Measurements from ENCODE around the gene CAMK2N1. TPM values are rescaled to one million over a fixed set of nuclear protein-coding genes. Genes with fewer than 3 reads are reported as not detected.

Gene CAMK2N1
- total and polyA plus RNA-seq, 10 of the 15 experiments (the other 5 are each of a cell fraction or from before 2014, with no cell fraction given) = 0.23 TPM; not detected in 9

DNA sequence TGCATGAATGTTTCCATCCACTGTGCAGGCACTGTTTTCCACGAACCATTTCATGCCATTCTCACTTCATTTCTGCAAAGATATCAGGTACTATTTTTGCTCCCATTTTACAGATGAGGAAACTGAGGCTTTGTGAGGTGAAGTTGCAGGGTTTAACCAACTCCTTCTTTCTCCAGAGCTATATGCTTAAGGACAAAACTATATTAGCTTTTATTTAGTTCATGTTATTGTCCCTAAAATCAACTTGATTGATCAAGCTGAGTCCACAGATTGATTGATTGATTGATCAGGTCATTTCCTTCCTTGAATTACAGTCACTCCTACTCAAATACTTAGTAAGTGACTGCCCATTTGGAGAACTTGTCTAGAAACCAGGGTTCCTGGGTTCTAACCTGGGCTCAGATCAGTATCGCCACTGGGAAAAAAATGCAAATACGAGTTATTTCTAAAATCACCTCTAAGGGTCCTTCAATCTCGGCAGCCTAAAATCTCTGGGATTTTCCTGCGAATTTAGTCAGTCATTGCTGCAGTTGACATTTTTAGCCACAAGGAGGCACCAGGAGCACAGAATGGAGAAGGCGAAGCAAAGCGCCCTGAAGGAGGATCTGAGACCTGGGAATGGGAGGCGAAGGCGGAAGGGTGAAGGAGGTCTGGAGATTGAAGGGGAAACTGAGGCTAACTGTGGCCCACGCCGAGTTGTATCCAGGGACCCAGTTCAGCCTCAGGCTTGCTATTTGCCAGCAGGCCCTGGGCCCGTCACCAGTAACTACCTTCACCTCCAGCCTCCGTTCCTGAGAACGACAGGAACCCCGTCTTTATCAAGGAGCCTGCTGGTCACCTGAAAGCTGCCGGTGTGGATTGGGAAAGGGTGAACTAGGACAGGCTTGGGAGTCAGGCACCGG is 36.2 kb upstream of the CAMK2N1 start:
- peak; percentile 92 for FAIRE-seq
- TF ChIP-seq WRNIP1 (IDR thresholded peaks at IDR 0.05; ENCODE audit: borderline replicate concordance, low read depth, low read length) (no peak), SPI1 (IDR thresholded peaks at IDR 0.05; ENCODE audit: borderline replicate concordance, insufficient read depth, low read depth, low read length) (no peak), ZBED1 (IDR thresholded peaks at IDR 0.05; ENCODE audit: borderline replicate concordance) (no peak), RAD21 (IDR thresholded peaks at IDR 0.05; ENCODE audit: insufficient read depth, low read depth, low read length) (peak; percentile 93), ETV6 (conservative IDR thresholded peaks at IDR 0.05 in 1 of 2, IDR thresholded peaks at IDR 0.05 in 1 of 2; ENCODE audit: borderline replicate concordance in 1 of 2, low read depth in 1 of 2) (no peak), NFXL1 (IDR thresholded peaks at IDR 0.05; ENCODE audit: borderline replicate concordance) (no peak), ZSCAN29 (IDR thresholded peaks at IDR 0.05) (no peak), CBX3 (IDR thresholded peaks at IDR 0.05; ENCODE audit: borderline replicate concordance, low read depth) (no peak), EP300 (IDR thresholded peaks at IDR 0.05; ENCODE audit: borderline replicate concordance in 1 of 2, control insufficient read depth in 1 of 2, low read depth in 2 of 2, low read length in 2 of 2) (no peak), SIX5 (IDR thresholded peaks at IDR 0.05; ENCODE audit: low read depth, low read length, severe bottlenecking) (no peak), ZNF384 (IDR thresholded peaks at IDR 0.05; ENCODE audit: borderline replicate concordance, low read depth, low read length) (no peak), RELA (IDR thresholded peaks at IDR 0.05; ENCODE audit: borderline replicate concordance, partially characterized antibody) (no peak), FOXK2 (IDR thresholded peaks at IDR 0.05) (no peak), HDGF (IDR thresholded peaks at IDR 0.05) (no peak)
- TF ChIP-seq, protein P1, sequence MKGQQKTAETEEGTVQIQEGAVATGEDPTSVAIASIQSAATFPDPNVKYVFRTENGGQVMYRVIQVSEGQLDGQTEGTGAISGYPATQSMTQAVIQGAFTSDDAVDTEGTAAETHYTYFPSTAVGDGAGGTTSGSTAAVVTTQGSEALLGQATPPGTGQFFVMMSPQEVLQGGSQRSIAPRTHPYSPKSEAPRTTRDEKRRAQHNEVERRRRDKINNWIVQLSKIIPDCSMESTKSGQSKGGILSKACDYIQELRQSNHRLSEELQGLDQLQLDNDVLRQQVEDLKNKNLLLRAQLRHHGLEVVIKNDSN (IDR thresholded peaks at IDR 0.05; ENCODE audit: borderline replicate concordance, extremely low read length, insufficient read depth, low read depth, low read length) = no peak
- TF ChIP-seq, protein P2, sequence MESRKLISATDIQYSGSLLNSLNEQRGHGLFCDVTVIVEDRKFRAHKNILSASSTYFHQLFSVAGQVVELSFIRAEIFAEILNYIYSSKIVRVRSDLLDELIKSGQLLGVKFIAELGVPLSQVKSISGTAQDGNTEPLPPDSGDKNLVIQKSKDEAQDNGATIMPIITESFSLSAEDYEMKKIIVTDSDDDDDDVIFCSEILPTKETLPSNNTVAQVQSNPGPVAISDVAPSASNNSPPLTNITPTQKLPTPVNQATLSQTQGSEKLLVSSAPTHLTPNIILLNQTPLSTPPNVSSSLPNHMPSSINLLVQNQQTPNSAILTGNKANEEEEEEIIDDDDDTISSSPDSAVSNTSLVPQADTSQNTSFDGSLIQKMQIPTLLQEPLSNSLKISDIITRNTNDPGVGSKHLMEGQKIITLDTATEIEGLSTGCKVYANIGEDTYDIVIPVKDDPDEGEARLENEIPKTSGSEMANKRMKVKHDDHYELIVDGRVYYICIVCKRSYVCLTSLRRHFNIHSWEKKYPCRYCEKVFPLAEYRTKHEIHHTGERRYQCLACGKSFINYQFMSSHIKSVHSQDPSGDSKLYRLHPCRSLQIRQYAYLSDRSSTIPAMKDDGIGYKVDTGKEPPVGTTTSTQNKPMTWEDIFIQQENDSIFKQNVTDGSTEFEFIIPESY (IDR thresholded peaks at IDR 0.05) = no peak
- TF ChIP-seq, protein P3, sequence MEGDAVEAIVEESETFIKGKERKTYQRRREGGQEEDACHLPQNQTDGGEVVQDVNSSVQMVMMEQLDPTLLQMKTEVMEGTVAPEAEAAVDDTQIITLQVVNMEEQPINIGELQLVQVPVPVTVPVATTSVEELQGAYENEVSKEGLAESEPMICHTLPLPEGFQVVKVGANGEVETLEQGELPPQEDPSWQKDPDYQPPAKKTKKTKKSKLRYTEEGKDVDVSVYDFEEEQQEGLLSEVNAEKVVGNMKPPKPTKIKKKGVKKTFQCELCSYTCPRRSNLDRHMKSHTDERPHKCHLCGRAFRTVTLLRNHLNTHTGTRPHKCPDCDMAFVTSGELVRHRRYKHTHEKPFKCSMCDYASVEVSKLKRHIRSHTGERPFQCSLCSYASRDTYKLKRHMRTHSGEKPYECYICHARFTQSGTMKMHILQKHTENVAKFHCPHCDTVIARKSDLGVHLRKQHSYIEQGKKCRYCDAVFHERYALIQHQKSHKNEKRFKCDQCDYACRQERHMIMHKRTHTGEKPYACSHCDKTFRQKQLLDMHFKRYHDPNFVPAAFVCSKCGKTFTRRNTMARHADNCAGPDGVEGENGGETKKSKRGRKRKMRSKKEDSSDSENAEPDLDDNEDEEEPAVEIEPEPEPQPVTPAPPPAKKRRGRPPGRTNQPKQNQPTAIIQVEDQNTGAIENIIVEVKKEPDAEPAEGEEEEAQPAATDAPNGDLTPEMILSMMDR (IDR thresholded peaks at IDR 0.05 in 2 of 3, conservative IDR thresholded peaks at IDR 0.05 in 1 of 3; ENCODE audit: control insufficient read depth in 2 of 3, extremely low read depth in 1 of 3, insufficient read depth in 1 of 3, low read depth in 3 of 3, low read length in 3 of 3) = peak; percentile 85 to 89 (median 87)

More for the DNA sequence above, 36.2 kb upstream of the CAMK2N1 start:
- in situ Hi-C loops (cut with MboI) (loop anchor here (5.0 to 10.0 kb wide), 2 partner anchors 115 to 663 kb away; no protein-coding TSS in a partner anchor), intact Hi-C loops (cut with micrococcal nuclease; ENCODE audit: unreplicated experiment) (loop anchor here (1.0 to 5.0 kb wide), 2 partner anchors 118 to 675 kb away; no protein-coding TSS in a partner anchor)
- no peak overlapping the region for H3K9ac ChIP-seq (ENCODE audit: control insufficient read depth, insufficient read depth, low read length)
- no peaks in the 10 kb centered on the region for H3K4me1 ChIP-seq (ENCODE audit: control insufficient read depth, insufficient read depth, low read length)
- H3K27me3 ChIP-seq (replicated peaks in 1 of 2; ENCODE audit: control insufficient read depth in 2 of 2, insufficient read depth in 2 of 2, low read length in 1 of 2) = no peaks in the 10 kb centered on the region; a peak in 1 of 4 replicates
- BruUV-seq (replicated peaks) = no TSS peak
- ChIA-PET CTCF (interaction anchor here (0.8 to 2.9 kb wide), 9 partner anchors 14 to 673 kb away, joined by 3 to 11 read pairs (median 5); partner anchors contain the start of gene MUL1), SMC1A (ENCODE audit: uncharacterized antibody, unreplicated experiment) (interaction anchor here (1.0 kb wide), 2 partner anchors 112 to 309 kb away, joined by 3 read pairs; no protein-coding TSS in a partner anchor), RAD21 (ENCODE audit: unreplicated experiment) (interaction anchor here (0.7 to 2.9 kb wide), 3 partner anchors 112 to 306 kb away, joined by 4 to 10 read pairs (median 4); partner anchors contain the start of gene PINK1), POLR2A (interaction anchor here (0.6 kb wide), 1 partner anchor 983 kb away, joined by 4 read pairs; no protein-coding TSS in a partner anchor)
- no peak overlapping the region for H3K4me2 ChIP-seq (ENCODE audit: control insufficient read depth, insufficient read depth)
- no peak overlapping the region for H3K27ac ChIP-seq (ENCODE audit: control insufficient read depth, insufficient read depth)
- ATAC-seq (peak; percentile 62), DNase-seq (ENCODE audit: low read depth, low spot score) (peak; percentile 20)
- WGBS (ENCODE audit: insufficient coverage, insufficient replicate concordance, low lambda C conversion rate, missing lambda C conversion rate) = 27% methylated on average over 16 of the region's 17 CpGs
- H3K4me3 ChIP-seq = no peak overlapping the region
- no peaks in the 10 kb centered on the region for H3K79me2 ChIP-seq (ENCODE audit: control insufficient read depth, insufficient read depth, low read length)
- H4K20me1 ChIP-seq (ENCODE audit: control insufficient read depth, insufficient read depth) = no peaks in the 10 kb centered on the region
- H3K9me3 ChIP-seq (replicated peaks; ENCODE audit: control insufficient read depth, insufficient read depth, low read length) = no peaks in the 10 kb centered on the region
- no peaks in the 10 kb centered on the region for H3K36me3 ChIP-seq (ENCODE audit: control insufficient read depth in 2 of 2, insufficient read depth in 2 of 2, low read length in 1 of 2)
- no peak overlapping the region for H2AFZ ChIP-seq (ENCODE audit: control insufficient read depth, low read depth, low read length)
